HEK293 (cell line): ENCODE results near the gene DDX23.

Experiments used
- CTCF ChIA-PET: fragments of 350-600 bp; formaldehyde crosslinking; extraction: SDS; loops from one replicate; lab custom pipeline; 2021; ENCODE audit warnings: antibody characterized with exemption; lab: Yijun Ruan, JAX
- POLR2A ChIA-PET: fragments of 300-600 bp; formaldehyde crosslinking; extraction: SDS; loops from one replicate; lab custom pipeline; 2020; ENCODE audit warnings: antibody characterized with exemption, inconsistent platforms; lab: Yijun Ruan, JAX
- H3K27ac ChIP-seq: fragments of 200-500 bp; sonication (Bioruptor generic); 2 replicates; pipeline ENCODE4 v1.5.1; 2014; ENCODE audit warnings: low read depth, low read length, control low read depth, inconsistent platforms; ENCODE audit errors: extremely low read depth
- H3K36me3 ChIP-seq, 2 experiments: fragments of 200-500 bp in 1 of 2; sonication (Bioruptor generic) in 1 of 2; 1 replicate in 1 of 2; 2 replicates in 1 of 2; pipeline ENCODE4 v1.5.1; 2014 to 2017; ENCODE audit warnings: inconsistent platforms in 2 of 2, low read length in 2 of 2; ENCODE audit not compliant: control insufficient read depth in 2 of 2, insufficient read depth in 1 of 2
- H3K4me1 ChIP-seq: fragments of 200-500 bp; sonication (Bioruptor generic); 2 replicates; pipeline ENCODE4 v1.5.1; 2014; ENCODE audit warnings: mild to moderate bottlenecking, low read length, inconsistent platforms; ENCODE audit not compliant: control insufficient read depth, insufficient read depth
- H3K4me3 ChIP-seq: 2 replicates; pipeline ENCODE4 v1.5.1; 2011; ENCODE audit warnings: low read depth, mild to moderate bottlenecking, control low read depth, low read length, moderate library complexity
- H3K9me3 ChIP-seq: fragments of 200-500 bp; sonication (Bioruptor generic); 2 replicates; pipeline ENCODE4 v1.5.1; 2014; ENCODE audit warnings: low read depth, low read length, inconsistent platforms; ENCODE audit not compliant: control insufficient read depth, insufficient read depth
- EGR2 ChIP-seq: fragments of 450-650 bp; formaldehyde crosslinking; IDR thresholded peaks from 2 replicates; pipeline ENCODE4 v1.5.1; 2016; ENCODE audit warnings: low read depth, missing biosample characterization, missing genetic modification characterization
- GLI4 ChIP-seq: fragments of 450-650 bp; formaldehyde crosslinking; IDR thresholded peaks from 2 replicates; pipeline ENCODE4 v1.5.1; 2016; ENCODE audit warnings: missing biosample characterization, missing genetic modification characterization
- OSR2 ChIP-seq: fragments of 450-650 bp; formaldehyde crosslinking; IDR thresholded peaks from 2 replicates; pipeline ENCODE4 v1.5.1; 2016; ENCODE audit warnings: missing biosample characterization, missing genetic modification characterization
- SALL2 ChIP-seq: fragments of 450-650 bp; formaldehyde crosslinking; IDR thresholded peaks from 2 replicates; pipeline ENCODE4 v1.5.0; 2017; ENCODE audit warnings: missing biosample characterization, mild to moderate bottlenecking, missing genetic modification characterization, borderline replicate concordance
- WT1 ChIP-seq: fragments of 450-650 bp; formaldehyde crosslinking; IDR thresholded peaks from 2 replicates; pipeline ENCODE4 v1.5.1; 2016; ENCODE audit warnings: missing biosample characterization, missing genetic modification characterization
- ZFHX2 ChIP-seq: fragments of 450-650 bp; formaldehyde crosslinking; conservative IDR thresholded peaks from 2 replicates; pipeline ENCODE4 v1.5.1; 2016; ENCODE audit warnings: missing biosample characterization, missing genetic modification characterization
- ZNF146 ChIP-seq: fragments of 450-650 bp; formaldehyde crosslinking; IDR thresholded peaks from 2 replicates; pipeline ENCODE4 v1.5.1; 2016; ENCODE audit warnings: missing biosample characterization, missing genetic modification characterization
- ZNF184 ChIP-seq: fragments of 450-650 bp; IDR thresholded peaks from 2 replicates; pipeline ENCODE4 v1.5.1; 2018; ENCODE audit warnings: missing biosample characterization, mild to moderate bottlenecking, missing genetic modification characterization
- ZNF626 ChIP-seq: fragments of 450-650 bp; sonication (Bioruptor Pico); formaldehyde crosslinking; IDR thresholded peaks from 2 replicates; pipeline ENCODE4 v1.5.1; 2018; ENCODE audit warnings: missing biosample characterization, missing genetic modification characterization, inconsistent platforms
- ZNF747 ChIP-seq: fragments of 450-650 bp; formaldehyde crosslinking; IDR thresholded peaks from 2 replicates; pipeline ENCODE4 v1.5.1; 2016; ENCODE audit warnings: missing biosample characterization, missing genetic modification characterization
- ZNF768 ChIP-seq: fragments of 450-650 bp; formaldehyde crosslinking; IDR thresholded peaks from 2 replicates; pipeline ENCODE4 v1.5.1; 2018; ENCODE audit warnings: missing biosample characterization, mild to moderate bottlenecking, missing genetic modification characterization
- TF ChIP-seq, protein P1 (sequence below): fragments of 450-650 bp; formaldehyde crosslinking; IDR thresholded peaks from 2 replicates; pipeline ENCODE4 v1.5.1; 2017; ENCODE audit warnings: missing biosample characterization, missing genetic modification characterization
- TF ChIP-seq, protein P2 (sequence below): fragments of 450-650 bp; formaldehyde crosslinking; IDR thresholded peaks from 2 replicates; pipeline ENCODE4 v1.5.1; 2016; ENCODE audit warnings: missing biosample characterization, missing genetic modification characterization
- TF ChIP-seq, protein P3 (sequence below): fragments of 450-650 bp; formaldehyde crosslinking; IDR thresholded peaks from 2 replicates; pipeline ENCODE4; 2016; ENCODE audit warnings: missing biosample characterization, missing genetic modification characterization
- TF ChIP-seq, protein P4 (sequence below): fragments of 450-650 bp; formaldehyde crosslinking; IDR thresholded peaks from 2 replicates; pipeline ENCODE4 v1.5.1; 2016; ENCODE audit warnings: missing biosample characterization, missing genetic modification characterization
- TF ChIP-seq, protein P5 (sequence below): fragments of 450-650 bp; formaldehyde crosslinking; IDR thresholded peaks from 2 replicates; pipeline ENCODE4 v1.5.1; 2016; ENCODE audit warnings: missing biosample characterization, missing genetic modification characterization
- TF ChIP-seq, protein P6 (sequence below): fragments of 450-650 bp; formaldehyde crosslinking; IDR thresholded peaks from 2 replicates; pipeline ENCODE4 v1.5.1; 2016; ENCODE audit warnings: missing biosample characterization, missing genetic modification characterization, low read depth
- TF ChIP-seq, protein P7 (sequence below): fragments of 450-650 bp; formaldehyde crosslinking; IDR thresholded peaks from 2 replicates; pipeline ENCODE4 v1.5.1; 2016; ENCODE audit warnings: missing biosample characterization, missing genetic modification characterization

The DDX23 gene

DNA sequence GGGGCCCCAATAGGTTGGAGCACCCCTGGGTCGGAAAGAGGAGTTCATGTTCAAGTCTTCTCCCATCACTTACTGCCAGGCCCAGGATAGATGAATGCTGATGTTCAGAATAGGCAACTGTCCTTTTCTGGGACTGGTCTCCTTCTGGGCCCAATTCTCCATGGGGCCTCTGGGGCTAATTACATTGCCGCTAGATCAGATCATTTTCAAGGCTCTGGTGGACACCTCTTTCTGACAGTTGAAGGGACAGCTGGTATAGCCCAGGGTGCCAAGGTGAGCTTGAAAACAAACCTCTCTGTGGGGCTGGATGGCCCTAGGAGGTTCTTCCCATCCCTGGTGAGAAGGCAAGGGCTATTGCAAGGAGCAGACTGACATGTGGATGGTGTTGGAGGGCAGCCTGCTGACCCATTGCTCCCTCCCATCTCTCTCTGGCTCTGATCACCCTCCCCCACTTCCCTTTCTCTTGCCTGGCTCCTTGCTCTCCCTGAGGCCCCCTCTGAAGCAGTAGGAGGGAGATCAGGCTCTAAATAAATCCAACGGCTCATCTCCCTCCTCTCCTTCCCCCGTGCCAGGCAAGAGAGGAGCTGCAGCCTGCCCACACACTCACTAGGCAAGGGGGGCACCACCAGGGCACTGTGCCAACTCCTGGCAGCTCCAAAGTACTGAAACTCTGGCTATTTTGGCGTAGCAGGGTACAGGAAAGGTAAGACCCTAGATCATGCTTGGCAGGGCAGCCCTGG lies 31.8 kb downstream of the DDX23 start:
- POLR2A ChIA-PET = interaction anchor here (0.6 to 2.0 kb wide), 3 partner anchors 9 to 163 kb away, joined by 3 to 4 read pairs (median 3); no protein-coding TSS in a partner anchor
- no peaks in the 10 kb centered on the region for H3K9me3 ChIP-seq
- no peak overlapping the region for H3K4me3 ChIP-seq
- peaks cover 0 to 24% of the 10 kb centered on the region in 2 experiments; a peak in 1 of 3 replicates for H3K36me3 ChIP-seq
- TF ChIP-seq WT1 (tag by site-specific recombination) (no peak), ZFHX2 (tag by site-specific recombination) (peak; percentile 69), EGR2 (tag by site-specific recombination) (0 out of 2 replicates have a peak, but pooled peaks have one; percentile 27), SALL2 (tag by site-specific recombination) (no peak), GLI4 (tag by site-specific recombination) (no peak), ZNF146 (tag by site-specific recombination) (no peak)
- TF ChIP-seq, protein P1, sequence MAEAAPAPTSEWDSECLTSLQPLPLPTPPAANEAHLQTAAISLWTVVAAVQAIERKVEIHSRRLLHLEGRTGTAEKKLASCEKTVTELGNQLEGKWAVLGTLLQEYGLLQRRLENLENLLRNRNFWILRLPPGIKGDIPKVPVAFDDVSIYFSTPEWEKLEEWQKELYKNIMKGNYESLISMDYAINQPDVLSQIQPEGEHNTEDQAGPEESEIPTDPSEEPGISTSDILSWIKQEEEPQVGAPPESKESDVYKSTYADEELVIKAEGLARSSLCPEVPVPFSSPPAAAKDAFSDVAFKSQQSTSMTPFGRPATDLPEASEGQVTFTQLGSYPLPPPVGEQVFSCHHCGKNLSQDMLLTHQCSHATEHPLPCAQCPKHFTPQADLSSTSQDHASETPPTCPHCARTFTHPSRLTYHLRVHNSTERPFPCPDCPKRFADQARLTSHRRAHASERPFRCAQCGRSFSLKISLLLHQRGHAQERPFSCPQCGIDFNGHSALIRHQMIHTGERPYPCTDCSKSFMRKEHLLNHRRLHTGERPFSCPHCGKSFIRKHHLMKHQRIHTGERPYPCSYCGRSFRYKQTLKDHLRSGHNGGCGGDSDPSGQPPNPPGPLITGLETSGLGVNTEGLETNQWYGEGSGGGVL (tag by site-specific recombination) = peak; percentile 24; the same call in 1 of the 2 replicates
- TF ChIP-seq, protein P2, sequence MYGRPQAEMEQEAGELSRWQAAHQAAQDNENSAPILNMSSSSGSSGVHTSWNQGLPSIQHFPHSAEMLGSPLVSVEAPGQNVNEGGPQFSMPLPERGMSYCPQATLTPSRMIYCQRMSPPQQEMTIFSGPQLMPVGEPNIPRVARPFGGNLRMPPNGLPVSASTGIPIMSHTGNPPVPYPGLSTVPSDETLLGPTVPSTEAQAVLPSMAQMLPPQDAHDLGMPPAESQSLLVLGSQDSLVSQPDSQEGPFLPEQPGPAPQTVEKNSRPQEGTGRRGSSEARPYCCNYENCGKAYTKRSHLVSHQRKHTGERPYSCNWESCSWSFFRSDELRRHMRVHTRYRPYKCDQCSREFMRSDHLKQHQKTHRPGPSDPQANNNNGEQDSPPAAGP (tag by site-specific recombination) = no peak
- TF ChIP-seq, protein P3, sequence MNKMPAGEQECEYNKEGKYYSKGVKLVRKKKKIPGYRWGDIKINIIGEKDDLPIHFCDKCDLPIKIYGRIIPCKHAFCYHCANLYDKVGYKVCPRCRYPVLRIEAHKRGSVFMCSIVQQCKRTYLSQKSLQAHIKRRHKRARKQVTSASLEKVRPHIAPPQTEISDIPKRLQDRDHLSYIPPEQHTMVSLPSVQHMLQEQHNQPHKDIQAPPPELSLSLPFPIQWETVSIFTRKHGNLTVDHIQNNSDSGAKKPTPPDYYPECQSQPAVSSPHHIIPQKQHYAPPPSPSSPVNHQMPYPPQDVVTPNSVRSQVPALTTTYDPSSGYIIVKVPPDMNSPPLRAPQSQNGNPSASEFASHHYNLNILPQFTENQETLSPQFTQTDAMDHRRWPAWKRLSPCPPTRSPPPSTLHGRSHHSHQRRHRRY (tag by site-specific recombination) = no peak
- peaks cover 3% of the 10 kb centered on the region; the same call in 1 of the 2 replicates for H3K4me1 ChIP-seq
- no peak overlapping the region for H3K27ac ChIP-seq
- CTCF ChIA-PET = interaction anchor here (0.5 to 1.5 kb wide), 5 partner anchors 10 to 197 kb away, joined by 3 to 8 read pairs (median 3); no protein-coding TSS in a partner anchor

DNA sequence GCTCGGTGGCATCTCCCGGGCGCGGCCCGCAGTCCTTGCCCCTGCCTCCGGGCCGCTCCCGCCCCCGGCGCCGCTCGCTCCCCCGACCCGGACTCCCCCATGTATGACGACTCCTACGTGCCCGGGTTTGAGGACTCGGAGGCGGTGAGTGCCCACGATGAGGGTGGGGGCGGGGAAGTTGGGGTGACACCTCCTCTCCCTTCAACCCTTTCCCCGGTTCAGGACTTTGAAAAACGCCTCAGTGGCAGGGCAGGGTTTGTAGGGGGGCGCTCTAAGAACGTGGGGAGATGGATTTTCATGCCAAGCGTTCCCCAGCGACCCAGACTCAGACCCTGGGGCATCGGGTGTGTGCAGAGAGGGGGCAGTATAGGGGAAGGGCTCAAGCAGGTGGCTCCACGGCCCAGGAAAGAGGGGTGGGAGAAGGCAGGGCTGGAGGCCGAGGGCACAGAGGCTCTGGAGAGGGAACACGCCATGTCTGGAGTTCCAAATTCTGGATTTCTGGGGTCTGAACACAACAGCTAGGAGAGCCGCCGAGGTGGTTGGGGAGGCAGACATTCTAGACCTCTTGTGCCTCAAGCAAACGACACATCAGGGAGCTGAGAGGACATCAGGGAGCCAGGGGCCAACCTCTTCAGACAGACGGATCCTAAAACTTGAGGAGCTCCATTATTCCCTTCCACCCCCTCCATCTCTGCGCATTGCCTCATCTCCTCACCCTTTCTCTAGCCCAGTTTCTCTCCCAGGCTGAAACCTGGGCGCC lies 33.0 kb downstream of the DDX23 start:
- Histone ChIP-seq H3K4me3 (peak overlapping the region; percentile 63), H3K36me3 (peaks cover 0 to 13% of the 10 kb centered on the region in 2 experiments; a peak in 1 of 3 replicates), H3K27ac (no peak overlapping the region; the same call in 1 of the 2 replicates), H3K9me3 (no peaks in the 10 kb centered on the region), H3K4me1 (peaks cover 3% of the 10 kb centered on the region; the same call in 1 of the 2 replicates)
- CTCF ChIA-PET = interaction anchor here (0.7 to 1.5 kb wide), 5 partner anchors 11 to 146 kb away, joined by 3 to 8 read pairs (median 3); no protein-coding TSS in a partner anchor
- POLR2A ChIA-PET = interaction anchor here (0.5 to 2.0 kb wide), 5 partner anchors 9 to 1592 kb away, joined by 3 to 5 read pairs (median 3); no protein-coding TSS in a partner anchor
- TF ChIP-seq, protein P4, sequence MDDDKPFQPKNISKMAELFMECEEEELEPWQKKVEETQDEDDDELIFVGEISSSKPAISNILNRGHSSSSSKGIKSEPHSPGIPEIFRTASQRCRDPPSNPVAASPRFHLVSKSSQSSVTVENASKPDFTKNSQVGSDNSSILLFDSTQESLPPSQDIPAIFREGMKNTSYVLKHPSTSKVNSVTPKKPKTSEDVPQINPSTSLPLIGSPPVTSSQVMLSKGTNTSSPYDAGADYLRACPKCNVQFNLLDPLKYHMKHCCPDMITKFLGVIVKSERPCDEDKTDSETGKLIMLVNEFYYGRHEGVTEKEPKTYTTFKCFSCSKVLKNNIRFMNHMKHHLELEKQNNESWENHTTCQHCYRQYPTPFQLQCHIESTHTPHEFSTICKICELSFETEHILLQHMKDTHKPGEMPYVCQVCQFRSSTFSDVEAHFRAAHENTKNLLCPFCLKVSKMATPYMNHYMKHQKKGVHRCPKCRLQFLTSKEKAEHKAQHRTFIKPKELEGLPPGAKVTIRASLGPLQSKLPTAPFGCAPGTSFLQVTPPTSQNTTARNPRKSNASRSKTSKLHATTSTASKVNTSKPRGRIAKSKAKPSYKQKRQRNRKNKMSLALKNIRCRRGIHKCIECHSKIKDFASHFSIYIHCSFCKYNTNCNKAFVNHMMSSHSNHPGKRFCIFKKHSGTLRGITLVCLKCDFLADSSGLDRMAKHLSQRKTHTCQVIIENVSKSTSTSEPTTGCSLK (tag by site-specific recombination) = no peak
- TF ChIP-seq, protein P5, sequence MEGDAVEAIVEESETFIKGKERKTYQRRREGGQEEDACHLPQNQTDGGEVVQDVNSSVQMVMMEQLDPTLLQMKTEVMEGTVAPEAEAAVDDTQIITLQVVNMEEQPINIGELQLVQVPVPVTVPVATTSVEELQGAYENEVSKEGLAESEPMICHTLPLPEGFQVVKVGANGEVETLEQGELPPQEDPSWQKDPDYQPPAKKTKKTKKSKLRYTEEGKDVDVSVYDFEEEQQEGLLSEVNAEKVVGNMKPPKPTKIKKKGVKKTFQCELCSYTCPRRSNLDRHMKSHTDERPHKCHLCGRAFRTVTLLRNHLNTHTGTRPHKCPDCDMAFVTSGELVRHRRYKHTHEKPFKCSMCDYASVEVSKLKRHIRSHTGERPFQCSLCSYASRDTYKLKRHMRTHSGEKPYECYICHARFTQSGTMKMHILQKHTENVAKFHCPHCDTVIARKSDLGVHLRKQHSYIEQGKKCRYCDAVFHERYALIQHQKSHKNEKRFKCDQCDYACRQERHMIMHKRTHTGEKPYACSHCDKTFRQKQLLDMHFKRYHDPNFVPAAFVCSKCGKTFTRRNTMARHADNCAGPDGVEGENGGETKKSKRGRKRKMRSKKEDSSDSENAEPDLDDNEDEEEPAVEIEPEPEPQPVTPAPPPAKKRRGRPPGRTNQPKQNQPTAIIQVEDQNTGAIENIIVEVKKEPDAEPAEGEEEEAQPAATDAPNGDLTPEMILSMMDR (tag by site-specific recombination) = peak; percentile 84
- no peak for TF ChIP-seq OSR2
- TF ChIP-seq ZNF768 = no peak
- TF ChIP-seq, protein P6, sequence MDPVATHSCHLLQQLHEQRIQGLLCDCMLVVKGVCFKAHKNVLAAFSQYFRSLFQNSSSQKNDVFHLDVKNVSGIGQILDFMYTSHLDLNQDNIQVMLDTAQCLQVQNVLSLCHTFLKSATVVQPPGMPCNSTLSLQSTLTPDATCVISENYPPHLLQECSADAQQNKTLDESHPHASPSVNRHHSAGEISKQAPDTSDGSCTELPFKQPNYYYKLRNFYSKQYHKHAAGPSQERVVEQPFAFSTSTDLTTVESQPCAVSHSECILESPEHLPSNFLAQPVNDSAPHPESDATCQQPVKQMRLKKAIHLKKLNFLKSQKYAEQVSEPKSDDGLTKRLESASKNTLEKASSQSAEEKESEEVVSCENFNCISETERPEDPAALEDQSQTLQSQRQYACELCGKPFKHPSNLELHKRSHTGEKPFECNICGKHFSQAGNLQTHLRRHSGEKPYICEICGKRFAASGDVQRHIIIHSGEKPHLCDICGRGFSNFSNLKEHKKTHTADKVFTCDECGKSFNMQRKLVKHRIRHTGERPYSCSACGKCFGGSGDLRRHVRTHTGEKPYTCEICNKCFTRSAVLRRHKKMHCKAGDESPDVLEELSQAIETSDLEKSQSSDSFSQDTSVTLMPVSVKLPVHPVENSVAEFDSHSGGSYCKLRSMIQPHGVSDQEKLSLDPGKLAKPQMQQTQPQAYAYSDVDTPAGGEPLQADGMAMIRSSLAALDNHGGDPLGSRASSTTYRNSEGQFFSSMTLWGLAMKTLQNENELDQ = no peak
- TF ChIP-seq ZNF626 (tag by site-specific recombination) = no peak
- no peak for TF ChIP-seq ZNF747
- no peak for TF ChIP-seq ZNF184 (tag by site-specific recombination)
- peak; percentile 78 for TF ChIP-seq ZFHX2 (tag by site-specific recombination)
- TF ChIP-seq, protein P7, sequence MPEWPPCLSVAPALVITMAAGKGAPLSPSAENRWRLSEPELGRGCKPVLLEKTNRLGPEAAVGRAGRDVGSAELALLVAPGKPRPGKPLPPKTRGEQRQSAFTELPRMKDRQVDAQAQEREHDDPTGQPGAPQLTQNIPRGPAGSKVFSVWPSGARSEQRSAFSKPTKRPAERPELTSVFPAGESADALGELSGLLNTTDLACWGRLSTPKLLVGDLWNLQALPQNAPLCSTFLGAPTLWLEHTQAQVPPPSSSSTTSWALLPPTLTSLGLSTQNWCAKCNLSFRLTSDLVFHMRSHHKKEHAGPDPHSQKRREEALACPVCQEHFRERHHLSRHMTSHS = no peak
- TF ChIP-seq WT1 (tag by site-specific recombination) = no peak
